Measurements from ENCODE around the gene CACNA1C.

The CACNA1C gene

GRCh38 chr12:2466211-2466610 lies 413.4 kb downstream of the CACNA1C start:
- H3K27ac ChIP-seq: no peak overlapping the region
- no peak for DNase-seq
- peaks cover 2% of the 10 kb centered on the region for H3K27me3 ChIP-seq (replicated peaks)
- H3K4me3 ChIP-seq (ENCODE audit: low read depth, low read length): no peak overlapping the region
- no peaks in the 10 kb centered on the region for H3K36me3 ChIP-seq (replicated peaks)
- TF ChIP-seq CTCF (IDR thresholded peaks at IDR 0.05; ENCODE audit: low read depth, low read length, missing control alignments): no peak
- in situ Hi-C loops (cut with HindIII; ENCODE audit: low pct_ligation_motif_present, low sequenced_read_pairs): no loop called here

GRCh38 chr12:2467447-2468195 lies 414.8 kb downstream of the CACNA1C start:
- H3K27me3 ChIP-seq (replicated peaks): peaks cover 2% of the 10 kb centered on the region
- in situ Hi-C loops (cut with HindIII; ENCODE audit: low pct_ligation_motif_present, low sequenced_read_pairs): no loop called here
- TF ChIP-seq CTCF (IDR thresholded peaks at IDR 0.05; ENCODE audit: low read depth, low read length, missing control alignments): no peak
- no peaks in the 10 kb centered on the region for H3K36me3 ChIP-seq (replicated peaks)
- H3K4me3 ChIP-seq (ENCODE audit: low read depth, low read length): no peak overlapping the region
- no peak overlapping the region for H3K27ac ChIP-seq
- DNase-seq: no peak

GRCh38 chr12:2475984-2476383 lies 423.2 kb downstream of the CACNA1C start:
- Histone ChIP-seq H3K4me3 (ENCODE audit: low read depth, low read length) (no peak overlapping the region), H3K27ac (no peak overlapping the region), H3K36me3 (replicated peaks) (no peaks in the 10 kb centered on the region), H3K27me3 (replicated peaks) (no peaks in the 10 kb centered on the region)
- no peak for DNase-seq
- no peak for TF ChIP-seq CTCF (IDR thresholded peaks at IDR 0.05; ENCODE audit: low read depth, low read length, missing control alignments)
- in situ Hi-C loops (cut with HindIII; ENCODE audit: low pct_ligation_motif_present, low sequenced_read_pairs): no loop called here

- no peak overlapping the region for H3K27ac ChIP-seq
- H3K27me3 ChIP-seq (replicated peaks): no peaks in the 10 kb centered on the region
- no peak for TF ChIP-seq CTCF (IDR thresholded peaks at IDR 0.05; ENCODE audit: low read depth, low read length, missing control alignments)
- DNase-seq: no peak
- H3K4me3 ChIP-seq (ENCODE audit: low read depth, low read length): no peak overlapping the region
- in situ Hi-C loops (cut with HindIII; ENCODE audit: low pct_ligation_motif_present, low sequenced_read_pairs): no loop called here
- H3K36me3 ChIP-seq (replicated peaks): no peaks in the 10 kb centered on the region
These were observed 424.4 kb downstream of the CACNA1C start for GRCh38 chr12:2477009-2477766.

- Histone ChIP-seq H3K4me3 (ENCODE audit: low read depth, low read length) (no peak overlapping the region), H3K36me3 (replicated peaks) (no peaks in the 10 kb centered on the region), H3K27me3 (replicated peaks) (no peaks in the 10 kb centered on the region), H3K27ac (no peak overlapping the region)
- DNase-seq: no peak
- TF ChIP-seq CTCF (IDR thresholded peaks at IDR 0.05; ENCODE audit: low read depth, low read length, missing control alignments): no peak
- in situ Hi-C loops (cut with HindIII; ENCODE audit: low pct_ligation_motif_present, low sequenced_read_pairs): no loop called here
These were observed 427.2 kb downstream of the CACNA1C start for GRCh38 chr12:2479851-2480535.

Data from brain microvascular endothelial cell (primary cell).